GM19397 (cell line): ENCODE results near the gene ZNF444.
"Not testable (repeated sequence)": the region's sequence is repeated elsewhere in the genome, so short reads cannot be mapped to it uniquely, and the experiment has no call there.

Experiments
- ATAC-seq: cut with Tn5 transposase; IDR thresholded peaks from one replicate; pipeline ENCODE4 v1.9.1; 2021; ENCODE audit warnings: mild to moderate bottlenecking, moderate library complexity; ENCODE audit not compliant: unreplicated experiment

Gene ZNF444

GRCh38 chr19:56140583-56141416 lies at the start of gene ZNF444:
Gene ZNF444, plus strand, starts transcription at chr19:56141287. Its CDS starts 5,625 bp downstream, at chr19:56146912.
- peak; percentile 93 for ATAC-seq

- ATAC-seq, result no peak
Measured at GRCh38 chr19:56091751-56092546, 49.1 kb upstream of the ZNF444 start.

GRCh38 chr19:56092685-56093631 lies 48.1 kb upstream of the ZNF444 start:
- no peak for ATAC-seq

- ATAC-seq, result no peak
Measured at GRCh38 chr19:56094449-56094848, 46.6 kb upstream of the ZNF444 start.

- no peak for ATAC-seq
Measured at GRCh38 chr19:56096665-56097064, 44.4 kb upstream of the ZNF444 start.

- ATAC-seq, result no peak
Measured at GRCh38 chr19:56097306-56097705, 43.8 kb upstream of the ZNF444 start.

- no peak for ATAC-seq
Measured at GRCh38 chr19:56097776-56098175, 43.3 kb upstream of the ZNF444 start.

- not testable (repeated sequence) for ATAC-seq
Measured at GRCh38 chr19:56098237-56098636, 42.9 kb upstream of the ZNF444 start.

GRCh38 chr19:56098731-56099568 lies 42.1 kb upstream of the ZNF444 start:
- ATAC-seq, result no peak

GRCh38 chr19:56099638-56100539 lies 41.2 kb upstream of the ZNF444 start:
- no peak for ATAC-seq

GRCh38 chr19:56101095-56101494 lies 40.0 kb upstream of the ZNF444 start:
- ATAC-seq, result no peak

GRCh38 chr19:56101746-56102535 lies 39.1 kb upstream of the ZNF444 start:
- ATAC-seq, result no peak

- ATAC-seq, result no peak
Measured at GRCh38 chr19:56103027-56103614, 38.0 kb upstream of the ZNF444 start.

GRCh38 chr19:56104423-56104822 lies 36.7 kb upstream of the ZNF444 start:
- no peak for ATAC-seq

- no peak for ATAC-seq
Measured at GRCh38 chr19:56105090-56105701, 35.9 kb upstream of the ZNF444 start.

GRCh38 chr19:56105831-56106396 lies 35.2 kb upstream of the ZNF444 start:
- ATAC-seq, result not testable (repeated sequence)

- ATAC-seq, result no peak
Measured at GRCh38 chr19:56106397-56106849, 34.7 kb upstream of the ZNF444 start.
